ENCODE results near the gene ZFYVE19.

Gene ZFYVE19

GRCh38 chr15:40775740-40776536, 31.0 kb upstream of the ZFYVE19 start:
- no peak for DNase-seq (ENCODE audit: low spot score)

GRCh38 chr15:40776537-40777141, 30.2 kb upstream of the ZFYVE19 start:
- peak; percentile 51 for DNase-seq (ENCODE audit: low spot score)

GRCh38 chr15:40782609-40783227, 24.2 kb upstream of the ZFYVE19 start:
- peak; percentile 87 for DNase-seq (ENCODE audit: low spot score)

- no peak for DNase-seq (ENCODE audit: low spot score)
Observed at GRCh38 chr15:40785164-40785563, 21.7 kb upstream of the ZFYVE19 start.

GRCh38 chr15:40785814-40786213, 21.1 kb upstream of the ZFYVE19 start:
- no peak for DNase-seq (ENCODE audit: low spot score)

DNA sequence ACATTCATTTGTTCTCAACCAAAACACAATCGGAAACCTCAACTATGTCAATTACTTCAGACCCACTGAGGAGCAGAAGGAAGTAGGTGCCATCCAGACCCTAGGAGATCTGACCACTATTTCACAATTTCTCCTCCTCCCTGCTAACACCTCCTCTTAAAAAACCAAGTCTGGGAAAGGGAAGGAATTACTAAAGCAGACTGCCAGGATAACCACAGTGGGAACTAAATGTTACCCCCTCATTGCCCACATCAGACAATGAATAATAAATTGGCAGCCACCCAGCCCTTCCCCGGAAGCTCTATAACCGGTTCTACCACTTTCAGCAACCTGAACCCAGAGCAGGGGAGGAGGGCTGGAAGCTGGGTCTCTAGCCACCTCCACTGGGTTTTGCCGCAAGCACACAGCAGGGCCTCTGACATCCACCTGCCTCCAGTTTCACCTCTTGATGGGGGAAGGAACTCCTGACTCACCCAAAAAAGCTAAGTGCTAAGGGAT, 19.5 kb upstream of the ZFYVE19 start:
- no peak for DNase-seq (ENCODE audit: low spot score)

DNA sequence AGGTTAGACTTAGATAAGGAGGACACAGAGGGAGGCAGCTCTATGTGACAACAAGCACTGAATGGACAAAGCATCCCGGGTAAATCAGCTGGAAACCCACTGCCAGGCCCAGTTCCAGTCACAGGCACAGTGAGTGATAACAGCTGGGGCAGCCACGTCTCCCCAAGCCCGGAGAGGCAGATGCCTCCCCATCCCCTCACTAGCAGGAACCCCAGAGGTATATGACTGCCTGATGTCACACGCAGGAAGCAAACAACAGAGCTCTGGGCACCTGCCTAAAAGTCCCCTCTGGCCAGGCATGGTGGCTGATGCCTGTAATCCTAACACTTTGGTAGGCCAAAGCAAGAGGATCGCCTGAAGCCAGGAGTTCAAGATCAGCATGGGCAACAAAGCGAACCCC, 18.9 kb upstream of the ZFYVE19 start:
- DNase-seq (ENCODE audit: low spot score), result no peak

DNA sequence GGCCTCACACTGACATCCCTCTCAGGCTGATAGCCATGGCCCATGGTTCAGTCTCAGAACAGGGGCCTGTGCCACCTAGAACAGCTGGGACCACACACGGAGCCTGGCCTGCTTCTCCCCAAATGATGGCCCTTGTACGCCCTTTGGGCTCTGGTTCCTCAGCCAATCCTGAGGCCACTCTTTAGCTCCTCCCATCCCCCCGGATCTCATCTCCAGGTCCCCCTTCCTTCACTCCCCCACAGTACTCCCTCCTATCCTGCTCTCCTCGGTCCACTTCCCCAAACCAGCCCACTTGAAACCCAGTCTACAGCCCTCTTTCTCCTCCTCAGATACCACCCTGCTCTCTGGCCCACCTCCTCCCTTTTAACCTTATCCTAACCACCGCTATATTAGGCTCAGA, 17.8 kb upstream of the ZFYVE19 start:
- no peak for DNase-seq (ENCODE audit: low spot score)

DNA sequence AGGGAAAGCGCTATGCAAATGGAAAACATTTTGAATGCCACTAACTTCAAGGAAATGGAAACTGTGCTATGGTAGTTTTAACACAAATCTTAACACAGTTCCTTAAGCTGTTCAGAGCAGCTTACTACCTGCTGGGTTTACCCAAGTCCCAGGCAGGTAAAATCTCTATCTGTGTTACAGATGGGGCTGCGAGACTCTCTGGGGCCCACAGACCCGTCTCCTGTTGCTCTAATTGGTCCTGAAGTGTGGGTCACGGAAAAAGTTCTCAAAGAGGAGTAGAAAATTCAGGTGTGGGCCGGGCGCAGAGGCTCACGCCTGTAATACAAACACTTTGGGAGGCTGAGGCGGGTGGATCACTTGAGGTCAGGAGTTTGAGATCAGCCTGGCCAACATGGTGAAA, 16.9 kb upstream of the ZFYVE19 start:
- DNase-seq (ENCODE audit: low spot score), result no peak

- DNase-seq (ENCODE audit: low spot score), result no peak
Observed at GRCh38 chr15:40790718-40791117, 16.2 kb upstream of the ZFYVE19 start.

DNA sequence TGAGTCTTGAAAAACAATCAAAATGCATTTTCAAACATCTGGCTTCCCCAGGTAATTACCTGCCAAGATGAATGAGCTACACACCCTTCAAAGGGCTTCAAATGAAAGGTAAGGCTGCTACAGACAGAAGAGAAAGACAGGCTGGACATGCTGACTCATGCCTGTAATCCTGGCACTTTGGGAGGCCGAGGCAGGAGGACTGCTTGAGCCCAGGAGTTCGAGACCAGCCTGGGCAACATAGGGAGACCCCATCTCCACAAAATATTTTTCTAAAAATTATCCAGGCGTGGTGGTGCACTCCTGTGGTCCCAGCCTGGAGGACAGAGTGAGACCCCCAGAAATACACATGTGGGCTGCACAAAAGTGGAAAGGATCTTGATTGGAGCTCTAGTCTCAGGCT, 14.5 kb upstream of the ZFYVE19 start:
- no peak for DNase-seq (ENCODE audit: low spot score)

DNA sequence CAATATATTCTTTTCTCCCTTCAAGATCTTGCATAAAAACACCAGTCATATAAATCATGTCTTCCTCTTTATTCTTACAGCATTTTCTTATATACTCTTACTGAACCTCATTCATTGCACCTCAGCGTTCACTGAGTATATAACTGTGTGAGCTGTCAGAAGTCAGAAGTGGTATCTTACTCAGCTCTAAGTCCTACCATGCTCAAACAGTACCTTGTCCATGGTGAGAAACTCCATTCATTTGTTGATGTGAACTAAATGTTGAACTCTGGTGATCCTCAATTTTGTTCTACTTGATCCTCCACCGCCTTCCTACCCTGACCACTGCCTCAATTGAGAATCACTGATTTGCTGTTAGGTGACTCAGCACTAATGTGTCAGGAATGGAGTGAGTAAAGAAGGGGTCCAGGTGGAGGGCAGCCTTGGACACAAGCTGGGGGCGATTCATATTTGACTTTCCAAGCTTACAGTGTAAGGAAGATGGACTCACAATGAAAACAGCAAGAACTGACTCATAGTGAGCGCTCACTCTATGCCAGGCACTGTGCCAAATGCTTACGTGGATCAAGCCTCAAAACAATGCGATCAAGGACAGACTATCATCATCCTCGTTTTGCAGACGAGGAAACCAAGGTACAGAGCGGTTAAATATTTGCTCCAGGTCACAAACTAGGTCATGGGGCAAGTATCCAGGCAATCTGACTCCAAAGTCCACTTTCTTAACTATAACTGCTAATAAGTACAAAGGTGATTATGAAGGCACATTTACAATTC, 13.5 kb upstream of the ZFYVE19 start:
- peak; percentile 34 for DNase-seq (ENCODE audit: low spot score)

- no peak for DNase-seq (ENCODE audit: low spot score)
Observed at GRCh38 chr15:40796041-40796440, 10.8 kb upstream of the ZFYVE19 start.

DNA sequence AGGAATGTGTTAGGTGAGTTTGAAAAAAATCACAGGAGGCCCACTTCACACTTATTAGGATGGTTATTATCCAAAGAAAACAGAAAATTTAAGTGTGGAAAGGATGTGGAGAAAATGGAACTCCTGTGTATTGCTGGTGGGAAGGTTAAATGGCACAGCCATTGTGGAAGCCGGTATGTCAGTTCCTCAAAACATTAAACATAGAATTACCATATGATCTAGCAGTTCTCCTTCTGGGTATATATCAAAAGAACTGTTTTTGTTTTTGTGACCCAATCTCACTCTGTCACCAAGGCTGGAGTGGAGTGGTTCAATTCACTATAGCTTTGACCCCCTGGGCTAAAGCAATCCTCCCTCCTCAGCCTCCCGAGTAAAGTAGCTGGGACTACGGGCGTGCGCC, 10.4 kb upstream of the ZFYVE19 start:
- no peak for DNase-seq (ENCODE audit: low spot score)

DNA sequence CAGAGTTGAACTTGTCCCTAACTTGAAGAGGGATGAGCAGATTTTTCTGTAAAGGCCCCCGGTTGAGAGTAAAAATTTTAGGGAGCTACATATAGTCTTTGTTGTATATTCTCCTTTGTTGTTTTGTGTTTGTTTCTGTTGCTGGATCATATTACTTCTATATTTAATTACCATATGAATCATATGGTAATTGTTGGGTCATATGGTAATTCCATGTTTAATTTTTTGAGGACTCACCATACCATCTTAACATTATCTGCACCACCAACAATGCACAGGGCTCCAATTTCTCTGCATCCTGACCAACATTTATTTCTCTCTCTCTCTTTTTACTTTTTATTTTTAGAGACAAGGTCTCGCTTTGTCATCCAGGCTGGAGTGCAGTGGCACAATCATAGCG, 7.4 kb upstream of the ZFYVE19 start:
- no peak for DNase-seq (ENCODE audit: low spot score)

GRCh38 chr15:40803076-40803475, 3.8 kb upstream of the ZFYVE19 start:
- no peak for DNase-seq (ENCODE audit: low spot score)

- DNase-seq (ENCODE audit: low spot score), result no peak
Observed at GRCh38 chr15:40803688-40804087, 3.2 kb upstream of the ZFYVE19 start.

GRCh38 chr15:40806672-40807027, 239 bp upstream of the ZFYVE19 start:
- no peak for DNase-seq (ENCODE audit: low spot score)

GRCh38 chr15:40807888-40808461, 1.1 kb downstream of the ZFYVE19 start:
- DNase-seq (ENCODE audit: low spot score), result no peak

DNA sequence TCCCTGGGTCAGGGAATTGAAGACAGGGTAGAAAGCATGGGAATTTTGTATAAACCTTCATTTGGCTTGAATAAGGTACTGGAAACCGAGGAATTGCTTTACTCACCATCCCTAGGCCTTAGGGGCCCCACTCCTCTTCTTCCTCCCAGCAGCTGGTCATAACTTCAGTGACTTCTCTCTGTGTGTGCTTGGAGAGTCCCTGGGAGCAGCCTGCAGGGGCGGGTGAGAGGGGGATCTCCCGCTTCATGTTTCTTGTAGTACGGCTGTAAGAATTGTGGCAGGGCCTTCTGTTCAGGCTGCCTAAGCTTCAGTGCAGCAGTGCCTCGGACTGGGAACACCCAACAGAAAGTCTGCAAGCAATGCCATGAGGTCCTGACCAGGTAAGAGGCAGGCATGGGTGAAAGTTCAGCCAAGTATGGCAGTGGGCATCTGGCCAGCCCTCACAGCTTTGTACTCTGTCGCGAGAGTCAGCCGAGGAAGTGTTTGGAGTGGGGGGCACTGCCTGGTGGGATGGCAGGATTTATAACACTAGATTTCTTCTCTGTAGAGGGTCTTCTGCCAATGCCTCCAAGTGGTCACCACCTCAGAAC, 2.1 kb downstream of the ZFYVE19 start:
- DNase-seq (ENCODE audit: low spot score), result no peak

DNA sequence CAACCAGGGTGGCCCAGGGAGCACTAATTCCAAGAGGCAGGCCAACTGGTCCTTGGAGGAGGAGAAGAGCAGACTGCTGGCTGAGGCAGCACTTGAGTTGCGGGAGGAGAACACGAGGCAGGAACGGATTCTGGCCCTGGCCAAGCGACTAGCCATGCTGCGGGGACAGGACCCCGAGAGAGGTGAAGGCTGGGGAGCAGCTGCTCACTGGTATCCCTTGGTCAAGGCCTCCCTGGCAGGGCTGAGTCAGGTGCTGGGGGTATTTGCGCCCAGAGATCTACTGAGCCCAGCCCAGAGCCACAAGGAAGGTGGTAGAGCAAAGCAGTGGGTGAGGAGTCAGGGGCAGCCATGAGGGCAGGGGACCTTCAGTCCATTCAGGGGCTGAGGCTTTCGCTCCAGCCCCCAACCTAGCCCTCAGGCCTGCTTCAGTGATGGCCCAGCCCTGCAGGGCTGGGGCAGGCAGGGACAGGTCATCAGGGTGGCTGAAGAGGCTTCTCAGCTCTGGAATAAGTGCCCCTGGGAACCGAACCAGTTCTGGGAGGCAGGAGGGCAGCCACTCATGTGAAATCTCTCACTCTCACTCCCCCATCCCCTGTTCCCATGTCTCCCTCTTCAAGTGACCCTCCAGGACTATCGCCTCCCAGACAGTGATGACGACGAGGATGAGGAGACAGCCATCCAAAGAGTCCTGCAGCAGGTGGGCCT, 6.0 kb downstream of the ZFYVE19 start:
- no peak for DNase-seq (ENCODE audit: low spot score)

Data from hematopoietic multipotent progenitor cell treated with erythropoietin and hydrocortisone succinate and interleukin-3 and kit ligand, for 15 days (in vitro differentiated cells).